ENCODE data around the gene FBXO39.

DNA sequence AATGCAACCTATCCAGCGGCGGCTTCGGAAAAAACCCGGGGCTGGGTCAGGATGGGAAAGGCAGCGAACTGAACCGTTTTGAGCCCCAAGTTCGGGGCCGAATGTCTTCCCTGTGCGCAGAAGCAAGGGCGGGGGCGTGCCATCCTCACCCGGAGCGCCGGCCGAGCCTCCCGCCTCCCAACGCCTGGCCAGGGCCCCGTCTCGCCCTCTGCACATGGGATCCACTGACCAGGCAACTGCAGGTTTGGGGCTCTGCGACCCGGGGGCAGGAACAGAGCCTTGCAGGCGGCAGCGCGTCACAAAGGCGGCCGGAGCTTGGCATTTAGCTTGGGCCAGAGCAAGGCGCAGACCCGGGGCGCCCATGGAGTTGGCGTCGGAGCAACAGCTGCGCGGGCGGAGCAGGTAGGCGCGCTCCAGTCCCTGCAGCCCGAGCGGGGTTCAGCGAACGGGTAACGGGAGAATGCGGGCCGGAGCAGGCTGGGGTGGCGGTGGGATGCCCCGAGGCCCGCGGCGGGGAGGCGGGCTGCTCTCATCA, at the start of gene FBXO39:
- TF ChIP-seq, protein P1, sequence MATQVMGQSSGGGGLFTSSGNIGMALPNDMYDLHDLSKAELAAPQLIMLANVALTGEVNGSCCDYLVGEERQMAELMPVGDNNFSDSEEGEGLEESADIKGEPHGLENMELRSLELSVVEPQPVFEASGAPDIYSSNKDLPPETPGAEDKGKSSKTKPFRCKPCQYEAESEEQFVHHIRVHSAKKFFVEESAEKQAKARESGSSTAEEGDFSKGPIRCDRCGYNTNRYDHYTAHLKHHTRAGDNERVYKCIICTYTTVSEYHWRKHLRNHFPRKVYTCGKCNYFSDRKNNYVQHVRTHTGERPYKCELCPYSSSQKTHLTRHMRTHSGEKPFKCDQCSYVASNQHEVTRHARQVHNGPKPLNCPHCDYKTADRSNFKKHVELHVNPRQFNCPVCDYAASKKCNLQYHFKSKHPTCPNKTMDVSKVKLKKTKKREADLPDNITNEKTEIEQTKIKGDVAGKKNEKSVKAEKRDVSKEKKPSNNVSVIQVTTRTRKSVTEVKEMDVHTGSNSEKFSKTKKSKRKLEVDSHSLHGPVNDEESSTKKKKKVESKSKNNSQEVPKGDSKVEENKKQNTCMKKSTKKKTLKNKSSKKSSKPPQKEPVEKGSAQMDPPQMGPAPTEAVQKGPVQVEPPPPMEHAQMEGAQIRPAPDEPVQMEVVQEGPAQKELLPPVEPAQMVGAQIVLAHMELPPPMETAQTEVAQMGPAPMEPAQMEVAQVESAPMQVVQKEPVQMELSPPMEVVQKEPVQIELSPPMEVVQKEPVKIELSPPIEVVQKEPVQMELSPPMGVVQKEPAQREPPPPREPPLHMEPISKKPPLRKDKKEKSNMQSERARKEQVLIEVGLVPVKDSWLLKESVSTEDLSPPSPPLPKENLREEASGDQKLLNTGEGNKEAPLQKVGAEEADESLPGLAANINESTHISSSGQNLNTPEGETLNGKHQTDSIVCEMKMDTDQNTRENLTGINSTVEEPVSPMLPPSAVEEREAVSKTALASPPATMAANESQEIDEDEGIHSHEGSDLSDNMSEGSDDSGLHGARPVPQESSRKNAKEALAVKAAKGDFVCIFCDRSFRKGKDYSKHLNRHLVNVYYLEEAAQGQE (IDR thresholded peaks at IDR 0.05) = no peak
- TF ChIP-seq, protein P2, sequence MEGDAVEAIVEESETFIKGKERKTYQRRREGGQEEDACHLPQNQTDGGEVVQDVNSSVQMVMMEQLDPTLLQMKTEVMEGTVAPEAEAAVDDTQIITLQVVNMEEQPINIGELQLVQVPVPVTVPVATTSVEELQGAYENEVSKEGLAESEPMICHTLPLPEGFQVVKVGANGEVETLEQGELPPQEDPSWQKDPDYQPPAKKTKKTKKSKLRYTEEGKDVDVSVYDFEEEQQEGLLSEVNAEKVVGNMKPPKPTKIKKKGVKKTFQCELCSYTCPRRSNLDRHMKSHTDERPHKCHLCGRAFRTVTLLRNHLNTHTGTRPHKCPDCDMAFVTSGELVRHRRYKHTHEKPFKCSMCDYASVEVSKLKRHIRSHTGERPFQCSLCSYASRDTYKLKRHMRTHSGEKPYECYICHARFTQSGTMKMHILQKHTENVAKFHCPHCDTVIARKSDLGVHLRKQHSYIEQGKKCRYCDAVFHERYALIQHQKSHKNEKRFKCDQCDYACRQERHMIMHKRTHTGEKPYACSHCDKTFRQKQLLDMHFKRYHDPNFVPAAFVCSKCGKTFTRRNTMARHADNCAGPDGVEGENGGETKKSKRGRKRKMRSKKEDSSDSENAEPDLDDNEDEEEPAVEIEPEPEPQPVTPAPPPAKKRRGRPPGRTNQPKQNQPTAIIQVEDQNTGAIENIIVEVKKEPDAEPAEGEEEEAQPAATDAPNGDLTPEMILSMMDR (IDR thresholded peaks at IDR 0.05) = no peak
- TF ChIP-seq POLR2A (IDR thresholded peaks at IDR 0.05; ENCODE audit: low read length) (no peak), JUN (IDR thresholded peaks at IDR 0.05) (no peak), EHF (CRISPR knock-in tag; IDR thresholded peaks at IDR 0.05) (no peak), GATA3 (IDR thresholded peaks at IDR 0.05; ENCODE audit: borderline replicate concordance) (no peak), RARB (CRISPR knock-in tag; IDR thresholded peaks at IDR 0.05) (no peak), SMC3 (IDR thresholded peaks at IDR 0.05) (no peak)
- TF ChIP-seq, protein P3, sequence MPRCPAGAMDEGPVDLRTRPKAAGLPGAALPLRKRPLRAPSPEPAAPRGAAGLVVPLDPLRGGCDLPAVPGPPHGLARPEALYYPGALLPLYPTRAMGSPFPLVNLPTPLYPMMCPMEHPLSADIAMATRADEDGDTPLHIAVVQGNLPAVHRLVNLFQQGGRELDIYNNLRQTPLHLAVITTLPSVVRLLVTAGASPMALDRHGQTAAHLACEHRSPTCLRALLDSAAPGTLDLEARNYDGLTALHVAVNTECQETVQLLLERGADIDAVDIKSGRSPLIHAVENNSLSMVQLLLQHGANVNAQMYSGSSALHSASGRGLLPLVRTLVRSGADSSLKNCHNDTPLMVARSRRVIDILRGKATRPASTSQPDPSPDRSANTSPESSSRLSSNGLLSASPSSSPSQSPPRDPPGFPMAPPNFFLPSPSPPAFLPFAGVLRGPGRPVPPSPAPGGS (IDR thresholded peaks at IDR 0.05) = no peak
- TF ChIP-seq, protein P4, sequence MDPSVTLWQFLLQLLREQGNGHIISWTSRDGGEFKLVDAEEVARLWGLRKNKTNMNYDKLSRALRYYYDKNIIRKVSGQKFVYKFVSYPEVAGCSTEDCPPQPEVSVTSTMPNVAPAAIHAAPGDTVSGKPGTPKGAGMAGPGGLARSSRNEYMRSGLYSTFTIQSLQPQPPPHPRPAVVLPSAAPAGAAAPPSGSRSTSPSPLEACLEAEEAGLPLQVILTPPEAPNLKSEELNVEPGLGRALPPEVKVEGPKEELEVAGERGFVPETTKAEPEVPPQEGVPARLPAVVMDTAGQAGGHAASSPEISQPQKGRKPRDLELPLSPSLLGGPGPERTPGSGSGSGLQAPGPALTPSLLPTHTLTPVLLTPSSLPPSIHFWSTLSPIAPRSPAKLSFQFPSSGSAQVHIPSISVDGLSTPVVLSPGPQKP (IDR thresholded peaks at IDR 0.05; ENCODE audit: low read depth, low read length) = no peak
- TF ChIP-seq, protein P5, sequence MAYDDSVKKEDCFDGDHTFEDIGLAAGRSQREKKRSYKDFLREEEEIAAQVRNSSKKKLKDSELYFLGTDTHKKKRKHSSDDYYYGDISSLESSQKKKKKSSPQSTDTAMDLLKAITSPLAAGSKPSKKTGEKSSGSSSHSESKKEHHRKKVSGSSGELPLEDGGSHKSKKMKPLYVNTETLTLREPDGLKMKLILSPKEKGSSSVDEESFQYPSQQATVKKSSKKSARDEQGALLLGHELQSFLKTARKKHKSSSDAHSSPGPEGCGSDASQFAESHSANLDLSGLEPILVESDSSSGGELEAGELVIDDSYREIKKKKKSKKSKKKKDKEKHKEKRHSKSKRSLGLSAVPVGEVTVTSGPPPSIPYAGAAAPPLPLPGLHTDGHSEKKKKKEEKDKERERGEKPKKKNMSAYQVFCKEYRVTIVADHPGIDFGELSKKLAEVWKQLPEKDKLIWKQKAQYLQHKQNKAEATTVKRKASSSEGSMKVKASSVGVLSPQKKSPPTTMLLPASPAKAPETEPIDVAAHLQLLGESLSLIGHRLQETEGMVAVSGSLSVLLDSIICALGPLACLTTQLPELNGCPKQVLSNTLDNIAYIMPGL (CRISPR knock-in tag; IDR thresholded peaks at IDR 0.05; ENCODE audit: borderline replicate concordance) = no peak
- TF ChIP-seq, protein P6, sequence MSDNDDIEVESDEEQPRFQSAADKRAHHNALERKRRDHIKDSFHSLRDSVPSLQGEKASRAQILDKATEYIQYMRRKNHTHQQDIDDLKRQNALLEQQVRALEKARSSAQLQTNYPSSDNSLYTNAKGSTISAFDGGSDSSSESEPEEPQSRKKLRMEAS (IDR thresholded peaks at IDR 0.05) = no peak

Measured in A549 (cell line).